Thyroid gland (tissue), 4 donors: ENCODE results near the gene LRP1-AS.

Source experiments
- POLR2A ChIP-seq, 2 donors: fragments of 450-650 bp; IDR thresholded peaks; one replicate each; pipeline ENCODE4 v1.6.1; 2017; ENCODE audit warnings: antibody characterized with exemption in 2 of 2, mild to moderate bottlenecking in 2 of 2, moderate library complexity in 1 of 2
- TF ChIP-seq, protein P1 (sequence below), 6 experiments: fragments of 200-600 bp in 3 of 6; fragments of 450-650 bp in 3 of 6; sonication (generic) in 3 of 6; IDR thresholded peaks; one replicate each; pipeline ENCODE4 v1.5.1; 2016 to 2019; ENCODE audit warnings: antibody characterized with exemption in 6 of 6, mild to moderate bottlenecking in 2 of 6, inconsistent platforms in 1 of 6, moderate library complexity in 1 of 6

DNA sequence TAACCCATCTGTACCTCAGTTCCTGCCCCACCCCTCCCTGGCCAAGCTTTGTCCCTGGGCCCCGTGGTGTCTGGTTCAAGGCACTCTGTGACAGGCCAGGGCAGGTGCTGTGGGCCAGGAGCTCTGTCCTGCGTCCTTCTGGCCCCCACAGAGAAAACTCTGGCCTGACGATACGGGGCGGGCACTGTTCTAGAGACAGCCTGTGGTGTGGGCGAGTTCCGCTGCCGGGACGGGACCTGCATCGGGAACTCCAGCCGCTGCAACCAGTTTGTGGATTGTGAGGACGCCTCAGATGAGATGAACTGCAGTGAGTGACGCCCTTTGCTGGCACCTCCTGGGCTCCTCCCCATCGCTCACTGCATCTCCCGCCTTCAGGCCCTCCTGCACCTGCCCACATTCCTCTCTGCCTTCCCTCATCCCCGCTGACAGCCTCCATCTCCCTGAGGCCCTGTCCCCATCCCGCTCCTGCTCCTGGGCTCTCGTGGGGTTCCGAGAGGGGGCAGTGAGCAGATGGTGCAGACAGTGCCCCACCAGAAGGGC, 46.4 kb upstream of the LRP1-AS start:
- TF ChIP-seq, protein P1, sequence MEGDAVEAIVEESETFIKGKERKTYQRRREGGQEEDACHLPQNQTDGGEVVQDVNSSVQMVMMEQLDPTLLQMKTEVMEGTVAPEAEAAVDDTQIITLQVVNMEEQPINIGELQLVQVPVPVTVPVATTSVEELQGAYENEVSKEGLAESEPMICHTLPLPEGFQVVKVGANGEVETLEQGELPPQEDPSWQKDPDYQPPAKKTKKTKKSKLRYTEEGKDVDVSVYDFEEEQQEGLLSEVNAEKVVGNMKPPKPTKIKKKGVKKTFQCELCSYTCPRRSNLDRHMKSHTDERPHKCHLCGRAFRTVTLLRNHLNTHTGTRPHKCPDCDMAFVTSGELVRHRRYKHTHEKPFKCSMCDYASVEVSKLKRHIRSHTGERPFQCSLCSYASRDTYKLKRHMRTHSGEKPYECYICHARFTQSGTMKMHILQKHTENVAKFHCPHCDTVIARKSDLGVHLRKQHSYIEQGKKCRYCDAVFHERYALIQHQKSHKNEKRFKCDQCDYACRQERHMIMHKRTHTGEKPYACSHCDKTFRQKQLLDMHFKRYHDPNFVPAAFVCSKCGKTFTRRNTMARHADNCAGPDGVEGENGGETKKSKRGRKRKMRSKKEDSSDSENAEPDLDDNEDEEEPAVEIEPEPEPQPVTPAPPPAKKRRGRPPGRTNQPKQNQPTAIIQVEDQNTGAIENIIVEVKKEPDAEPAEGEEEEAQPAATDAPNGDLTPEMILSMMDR (IDR thresholded peaks at IDR 0.05) = no peak
- no peak for TF ChIP-seq POLR2A (IDR thresholded peaks at IDR 0.05)
